Hair follicular keratinocyte (primary cell): ENCODE measurements around the gene FAM184B. TPM values are rescaled to one million over a fixed set of nuclear protein-coding genes. Genes with fewer than 3 reads are reported as not detected.

ENCODE experiments used
- total RNA-seq: library from RNA; depleted of rRNA; stranded (reverse); fragments of >200 nt; gene quantifications from 2 replicates; pipeline ENCODE4 v1.2.3, GENCODE V29; 2015

FAM184B gene
- under 0.01 TPM in 1 of 2 replicates, not detected in the other for total RNA-seq

GRCh38 chr4:17781300-17782287 is at the start of gene FAM184B:
Gene FAM184B (minus strand): TSS chr4:17781621. CDS start chr4:17781299, 322 bp downstream.

DNA sequence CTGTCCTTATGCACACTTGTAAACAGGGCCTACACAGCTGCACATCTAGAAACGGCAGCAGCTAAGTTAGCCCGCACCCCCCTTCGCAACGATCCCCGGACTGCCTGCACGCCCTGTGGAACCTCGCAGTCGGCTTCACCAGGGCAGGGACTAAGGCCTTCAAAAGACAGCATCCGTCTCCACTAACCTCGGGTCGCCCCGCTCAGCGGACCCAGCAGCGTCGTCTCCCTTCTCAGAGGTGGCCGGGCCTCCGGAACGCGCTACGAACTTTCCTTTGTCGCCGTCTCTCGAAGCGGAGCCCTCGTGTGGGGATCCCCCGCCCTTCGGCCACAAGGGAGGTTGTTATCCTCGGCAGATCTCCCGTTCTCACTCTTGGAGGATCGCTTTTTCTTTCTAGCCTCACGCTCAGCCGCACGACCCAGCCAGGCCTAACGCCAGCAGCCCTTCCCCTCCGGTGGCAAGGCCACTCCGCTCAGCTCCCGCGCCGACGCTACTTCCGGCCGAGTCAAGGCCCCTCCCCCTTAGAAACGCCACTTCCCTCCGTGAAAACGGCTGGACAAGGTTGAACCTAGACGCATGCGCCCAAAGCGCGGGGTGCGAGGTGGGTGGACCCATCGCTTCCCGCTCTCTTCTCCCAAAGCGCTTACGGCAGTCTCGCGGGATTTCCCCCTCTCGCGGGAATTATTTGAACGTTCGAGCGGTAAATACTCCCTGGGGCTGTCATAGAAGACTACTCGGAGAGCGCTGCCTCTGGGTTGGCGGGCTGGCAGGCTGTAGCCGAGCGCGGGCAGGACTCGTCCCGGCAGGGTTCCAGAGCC is 29.0 kb upstream of the FAM184B start, which contains the start of the genes DCAF16 and NCAPG:
DCAF16 (minus strand) TSS at position 498 of the 818 bp plus-strand sequence. CDS start 6,616 bp downstream, outside the sequence.
NCAPG (plus strand) TSS at position 720 of the 818 bp plus-strand sequence. CDS start 99 bp downstream, outside the sequence.

DNA sequence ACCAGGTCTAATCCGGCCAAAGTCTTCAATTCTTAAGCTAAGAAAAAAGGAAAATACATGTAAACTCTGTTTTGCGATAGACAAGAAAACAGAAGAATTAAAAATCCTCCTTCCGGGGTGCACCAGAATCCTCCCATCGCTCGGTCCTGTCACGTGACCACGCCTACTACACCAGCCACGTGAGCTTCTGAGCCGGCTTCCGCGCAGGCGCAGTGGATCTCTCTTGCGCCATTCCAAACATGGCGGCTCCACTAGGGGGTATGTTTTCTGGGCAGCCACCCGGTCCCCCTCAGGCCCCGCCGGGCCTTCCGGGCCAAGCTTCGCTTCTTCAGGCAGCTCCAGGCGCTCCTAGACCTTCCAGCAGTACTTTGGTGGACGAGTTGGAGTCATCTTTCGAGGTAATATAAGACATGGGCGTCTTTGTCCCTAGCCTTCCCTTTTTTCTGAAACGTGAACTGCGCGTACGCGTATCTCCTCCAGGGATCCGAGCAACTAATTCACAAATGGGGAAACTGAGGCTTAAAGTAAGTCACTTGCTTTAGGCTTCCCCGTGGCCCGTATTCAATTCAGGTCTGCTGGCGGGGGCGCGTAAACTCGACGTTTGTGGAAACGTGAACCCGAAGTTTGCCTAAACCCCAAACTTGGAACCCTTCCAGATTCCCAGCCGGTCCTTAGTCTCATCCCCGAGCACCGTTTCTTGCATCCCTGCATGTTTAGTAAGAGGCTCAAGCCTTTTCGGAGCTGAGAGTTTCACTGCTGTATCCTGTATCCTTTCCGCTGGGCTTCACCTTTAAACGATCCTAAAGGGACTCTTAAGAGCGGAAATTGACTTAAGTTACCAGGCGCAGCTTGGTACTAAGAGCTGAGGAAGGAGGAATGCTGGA is 166.8 kb downstream of the FAM184B start, which contains the start of gene MED28:
MED28 (plus strand) TSS at position 226 of the 884 bp plus-strand sequence; CDS start at position 240, 14 bp downstream.

Other genes with a start within 250 kb of the FAM184B start
- 62.6 and 72.5 TPM in 2 replicates for gene LAP3, start 204.4 kb downstream of the FAM184B start, total RNA-seq
- gene MED28, start 167.0 kb downstream of the FAM184B start, total RNA-seq, result 5.2 and 9.4 TPM in 2 replicates
- 12.5 and 16.1 TPM in 2 replicates for gene DCAF16, start 29.1 kb upstream of the FAM184B start, total RNA-seq
- gene NCAPG, start 29.4 kb upstream of the FAM184B start, total RNA-seq, result 8.2 and 45.3 TPM in 2 replicates
- 11.1 and 14.4 TPM in 2 replicates for gene LCORL, start 240.1 kb upstream of the FAM184B start, total RNA-seq